ENCODE data around the gene VGLL4. TPM values are rescaled to one million over a fixed set of nuclear protein-coding genes. Genes with fewer than 3 reads are reported as not detected.

VGLL4 gene
- total RNA-seq, 1 experiment from 2014 or later = 26.9 TPM

DNA sequence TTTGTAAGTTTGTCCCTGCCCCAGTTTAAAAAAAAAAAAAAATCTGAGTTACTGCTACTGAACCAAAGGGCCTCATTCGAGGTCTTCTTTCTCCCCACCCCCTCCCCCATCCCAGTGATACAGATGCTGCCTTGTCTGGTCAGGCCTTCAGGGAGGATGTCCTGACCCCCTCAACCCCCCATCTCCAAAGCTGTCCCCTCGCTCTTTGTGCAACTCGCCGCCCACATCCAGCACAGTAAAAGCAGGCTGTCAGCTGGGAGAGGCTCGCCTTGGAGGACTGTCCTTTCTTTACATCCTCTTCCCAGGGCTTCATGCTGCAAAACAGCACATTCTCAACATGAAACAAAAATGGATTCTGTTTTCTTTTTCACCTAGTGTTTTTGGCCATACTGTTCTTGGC lies 133.4 kb downstream of the VGLL4 start:
- no peaks in the 10 kb centered on the region for H3K36me3 ChIP-seq (ENCODE audit: control insufficient read depth in 1 of 2, insufficient read depth in 2 of 2, low read length in 2 of 2)
- no peaks in the 10 kb centered on the region for H3K9me2 ChIP-seq (ENCODE audit: insufficient read depth)
- H3K9ac ChIP-seq (ENCODE audit: low read length) = no peak overlapping the region
- POLR2A ChIA-PET = no interaction called here
- H3K27ac ChIP-seq (ENCODE audit: low read depth, low read length) = no peak overlapping the region; the same call in 1 of the 2 replicates
- H3K4me2 ChIP-seq (ENCODE audit: low read length) = no peak overlapping the region
- H3K9me3 ChIP-seq (ENCODE audit: control insufficient read depth in 1 of 2, insufficient read depth in 1 of 2, low read depth in 1 of 2, low read length in 2 of 2) = no peaks in the 10 kb centered on the region
- H4K20me1 ChIP-seq (ENCODE audit: insufficient read depth) = no peaks in the 10 kb centered on the region
- H3K27me3 ChIP-seq (ENCODE audit: insufficient read depth, low read length) = no peaks in the 10 kb centered on the region
- H3K79me2 ChIP-seq (ENCODE audit: insufficient read depth, low read length) = no peaks in the 10 kb centered on the region
- CTCF ChIA-PET = no interaction called here
- TF ChIP-seq SP1 (IDR thresholded peaks at IDR 0.05; ENCODE audit: low read depth) (no peak), POLR2A (IDR thresholded peaks at IDR 0.05; ENCODE audit: borderline replicate concordance, extremely low read depth, insufficient read depth, insufficient read length) (no peak), ZNF274 (IDR thresholded peaks at IDR 0.05; ENCODE audit: low read depth, low read length) (no peak), YY1 (IDR thresholded peaks at IDR 0.05; ENCODE audit: extremely low read depth, insufficient replicate concordance, low read depth, low read length) (no peak), EZH2 (IDR thresholded peaks at IDR 0.05) (no peak), JUND (IDR thresholded peaks at IDR 0.05) (no peak), POLR2AphosphoS5 (IDR thresholded peaks at IDR 0.05; ENCODE audit: low read depth, low read length) (no peak), SIN3A (IDR thresholded peaks at IDR 0.05; ENCODE audit: low read depth) (no peak), TCF7L2 (IDR thresholded peaks at IDR 0.05; ENCODE audit: borderline replicate concordance, extremely low read depth, insufficient read depth, insufficient read length) (no peak), CBX3 (IDR thresholded peaks at IDR 0.05; ENCODE audit: low read depth) (no peak), ELF1 (IDR thresholded peaks at IDR 0.05; ENCODE audit: borderline replicate concordance, low read depth) (no peak)
- TF ChIP-seq, protein P1, sequence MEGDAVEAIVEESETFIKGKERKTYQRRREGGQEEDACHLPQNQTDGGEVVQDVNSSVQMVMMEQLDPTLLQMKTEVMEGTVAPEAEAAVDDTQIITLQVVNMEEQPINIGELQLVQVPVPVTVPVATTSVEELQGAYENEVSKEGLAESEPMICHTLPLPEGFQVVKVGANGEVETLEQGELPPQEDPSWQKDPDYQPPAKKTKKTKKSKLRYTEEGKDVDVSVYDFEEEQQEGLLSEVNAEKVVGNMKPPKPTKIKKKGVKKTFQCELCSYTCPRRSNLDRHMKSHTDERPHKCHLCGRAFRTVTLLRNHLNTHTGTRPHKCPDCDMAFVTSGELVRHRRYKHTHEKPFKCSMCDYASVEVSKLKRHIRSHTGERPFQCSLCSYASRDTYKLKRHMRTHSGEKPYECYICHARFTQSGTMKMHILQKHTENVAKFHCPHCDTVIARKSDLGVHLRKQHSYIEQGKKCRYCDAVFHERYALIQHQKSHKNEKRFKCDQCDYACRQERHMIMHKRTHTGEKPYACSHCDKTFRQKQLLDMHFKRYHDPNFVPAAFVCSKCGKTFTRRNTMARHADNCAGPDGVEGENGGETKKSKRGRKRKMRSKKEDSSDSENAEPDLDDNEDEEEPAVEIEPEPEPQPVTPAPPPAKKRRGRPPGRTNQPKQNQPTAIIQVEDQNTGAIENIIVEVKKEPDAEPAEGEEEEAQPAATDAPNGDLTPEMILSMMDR (IDR thresholded peaks at IDR 0.05 in 2 of 3, conservative IDR thresholded peaks at IDR 0.05 in 1 of 3; ENCODE audit: borderline replicate concordance in 1 of 3, insufficient read depth in 1 of 3, low read depth in 2 of 3, low read length in 2 of 3) = no peak
- peaks cover 20 to 28% of the 10 kb centered on the region in 2 experiments for H3K4me1 ChIP-seq (ENCODE audit: control insufficient read depth in 1 of 2, insufficient read depth in 2 of 2, low read length in 2 of 2)
- RAD21 ChIA-PET (ENCODE audit: low non-redundant PET in 1 of 2, low total read pairs in 2 of 2, uncharacterized antibody in 2 of 2, unreplicated experiment in 2 of 2) = no interaction called here
- ATAC-seq (no peak), DNase-seq (ENCODE audit: low read depth, low spot score) (no peak)
- BruUV-seq (replicated peaks) = no TSS peak
- intact Hi-C loops (cut with micrococcal nuclease) = no loop called here
- no peak overlapping the region for H2AFZ ChIP-seq (ENCODE audit: low read depth, low read length, poor library complexity, severe bottlenecking)
- no peak overlapping the region for H3K4me3 ChIP-seq (replicated peaks in 1 of 2; ENCODE audit: low read depth in 1 of 2, low read length in 2 of 2)
